Liver (tissue), 9 donors: Measurements from ENCODE around the gene HCFC1. TPM values are rescaled to one million over a fixed set of nuclear protein-coding genes. Genes with fewer than 3 reads are reported as not detected.

Experiments
- DNase-seq: peaks from one replicate; pipeline ENCODE4 v3.0.0-alpha.2; 2017; ENCODE audit warnings: low spot score
- H3K27ac ChIP-seq, 2 donors: one replicate each; pipeline ENCODE4 v1.7.0; 2013; ENCODE audit warnings: inconsistent platforms in 2 of 2, low read length in 2 of 2, control low read depth in 1 of 2, low read depth in 1 of 2, mild to moderate bottlenecking in 1 of 2
- H3K27me3 ChIP-seq, 4 donors: one replicate each; pipeline versions ENCODE4 v1.6.1 to v1.7.0; 2013; ENCODE audit warnings: low read length in 3 of 4, inconsistent platforms in 1 of 4, mild to moderate bottlenecking in 1 of 4, moderate library complexity in 1 of 4; ENCODE audit not compliant: control insufficient read depth in 4 of 4, insufficient read depth in 4 of 4
- H3K36me3 ChIP-seq, 4 donors: one replicate each; pipeline versions ENCODE4 v1.6.1 to v1.7.0; 2013; ENCODE audit warnings: low read length in 3 of 4, mild to moderate bottlenecking in 3 of 4, low read depth in 1 of 4, moderate library complexity in 1 of 4; ENCODE audit not compliant: control insufficient read depth in 4 of 4, insufficient read depth in 3 of 4
- H3K4me1 ChIP-seq, 4 donors: one replicate each; pipeline versions ENCODE4 v1.6.1 to v1.7.0; 2013; ENCODE audit warnings: low read length in 3 of 4, mild to moderate bottlenecking in 3 of 4, moderate library complexity in 1 of 4; ENCODE audit not compliant: control insufficient read depth in 4 of 4, insufficient read depth in 4 of 4
- H3K4me3 ChIP-seq, 3 donors: one replicate each; pipeline versions ENCODE4 v1.6.1 to v1.7.0; 2013; ENCODE audit warnings: low read length in 3 of 3, control low read depth in 1 of 3, low read depth in 1 of 3, mild to moderate bottlenecking in 1 of 3
- H3K9ac ChIP-seq, 2 donors: one replicate each; pipeline ENCODE4 v1.7.0; 2013; ENCODE audit warnings: low read length in 2 of 2, mild to moderate bottlenecking in 2 of 2, moderate library complexity in 2 of 2, control low read depth in 1 of 2, low read depth in 1 of 2
- H3K9me3 ChIP-seq, 4 donors: one replicate each; pipeline versions ENCODE4 v1.6.1 to v1.7.0; 2013; ENCODE audit warnings: low read length in 3 of 4; ENCODE audit not compliant: control insufficient read depth in 4 of 4
- ATF3 ChIP-seq: IDR thresholded peaks from 2 replicates; pipeline ENCODE4 v1.6.1; 2016; ENCODE audit warnings: antibody characterized with exemption
- EGR1 ChIP-seq, 2 donors: IDR thresholded peaks; 2 replicates each; pipeline ENCODE4 v1.6.1; 2016 to 2018; ENCODE audit warnings: antibody characterized with exemption in 2 of 2, low read depth in 2 of 2
- FOXA2 ChIP-seq: IDR thresholded peaks from 2 replicates; pipeline ENCODE4 v1.6.1; 2016; ENCODE audit warnings: antibody characterized with exemption
- GABPA ChIP-seq, 2 donors: IDR thresholded peaks in 1 of 2; conservative IDR thresholded peaks in 1 of 2; 2 replicates each; pipeline ENCODE4 v1.6.1; 2016; ENCODE audit warnings: antibody characterized with exemption in 2 of 2, mild to moderate bottlenecking in 1 of 2, moderate library complexity in 1 of 2
- HNF4A ChIP-seq, 2 donors: conservative IDR thresholded peaks; 2 replicates each; pipeline ENCODE4 v1.6.1; 2016; ENCODE audit warnings: antibody characterized with exemption in 2 of 2, mild to moderate bottlenecking in 2 of 2
- HNF4G ChIP-seq: IDR thresholded peaks from 2 replicates; pipeline ENCODE4 v1.6.1; 2016; ENCODE audit warnings: antibody characterized with exemption
- JUND ChIP-seq, 2 donors: IDR thresholded peaks; 2 replicates each; pipeline ENCODE4 v1.6.1; 2016; ENCODE audit warnings: antibody characterized with exemption in 2 of 2
- MAX ChIP-seq: IDR thresholded peaks from 2 replicates; pipeline ENCODE4 v1.6.1; 2016; ENCODE audit warnings: antibody characterized with exemption
- NR2F2 ChIP-seq: IDR thresholded peaks from 2 replicates; pipeline ENCODE4 v1.6.1; 2016; ENCODE audit warnings: antibody characterized with exemption
- RAD21 ChIP-seq, 2 donors: IDR thresholded peaks; 2 replicates each; pipeline ENCODE4 v1.6.1; 2016; ENCODE audit warnings: antibody characterized with exemption in 2 of 2, mild to moderate bottlenecking in 2 of 2
- REST ChIP-seq: IDR thresholded peaks from 2 replicates; pipeline ENCODE4 v1.6.1; 2016; ENCODE audit warnings: antibody characterized with exemption, mild to moderate bottlenecking
- RXRA ChIP-seq, 2 donors: IDR thresholded peaks; 2 replicates each; pipeline ENCODE4 v1.6.1; 2017 to 2018; ENCODE audit warnings: antibody characterized with exemption in 2 of 2, mild to moderate bottlenecking in 1 of 2
- SP1 ChIP-seq: IDR thresholded peaks from 2 replicates; pipeline ENCODE4 v1.6.1; 2018; ENCODE audit warnings: antibody characterized with exemption, mild to moderate bottlenecking
- TAF1 ChIP-seq: conservative IDR thresholded peaks from 2 replicates; pipeline ENCODE4 v1.6.1; 2016; ENCODE audit warnings: antibody characterized with exemption, mild to moderate bottlenecking
- YY1 ChIP-seq: IDR thresholded peaks from 2 replicates; pipeline ENCODE4 v1.6.1; 2016; ENCODE audit warnings: antibody characterized with exemption, mild to moderate bottlenecking
- ZBTB33 ChIP-seq: IDR thresholded peaks from 2 replicates; pipeline ENCODE4 v1.6.1; 2016; ENCODE audit warnings: antibody characterized with exemption
- WGBS: extraction: QIAGEN DNeasy Blood & Tissue Kit; methylation state at CpG from one replicate; pipeline ENCODE4 v1.1.7; 2013; 5-methylcytosine and 5-hydroxymethylcytosine counted together
- polyA plus RNA-seq, 2 donors: library from polyadenylated mRNA; stranded (reverse) in 1 of 2; unstranded in 1 of 2; fragments of 200-250 nt in 1 of 2; fragments of >200 nt in 1 of 2; fragmentation: Nextera tagmentation in 1 of 2; extraction: Ambion mirVana in 1 of 2; gene quantifications; one replicate each; pipeline versions ENCODE4 v1.2.1 to v1.2.3, GENCODE V29; 2013 to 2015
- total RNA-seq, 2 donors: library from RNA; depleted of rRNA; stranded (reverse); fragments of >200 nt; gene quantifications; one replicate each; pipeline ENCODE4 v1.2.3, GENCODE V29; 2014
- donor health status: healthy.
- donor health status: healthy.
- donor health status: healthy.
- donor health status: healthy.
- donor health status: healthy.

The HCFC1 gene
- total and polyA plus RNA-seq, 4 donors = 7.9 to 26.9 (median 13.9) TPM

- H3K36me3 ChIP-seq = peaks cover 0 to 11% (median 4%) of the 10 kb centered on the region in 4 donors
- 91% methylated on average over 26 of the region's 26 CpGs for WGBS
- H3K4me1 ChIP-seq = peaks cover 0 to 15% (median 7%) of the 10 kb centered on the region in 4 donors
Observed at GRCh38 chrX:154017766-154018517, 46.3 kb upstream of the HCFC1 start.

More at GRCh38 chrX:154017766-154018517, 46.3 kb upstream of the HCFC1 start:
- no peak overlapping the region for H3K9ac ChIP-seq
- H3K27me3 ChIP-seq = no peaks in the 10 kb centered on the region
- H3K27ac ChIP-seq = no peak overlapping the region
- H3K9me3 ChIP-seq = no peaks in the 10 kb centered on the region
- TF ChIP-seq HNF4G (no peak), EGR1 (IDR thresholded peaks at IDR 0.05; ENCODE audit: low read depth in 2 of 2) (no peak), JUND (IDR thresholded peaks at IDR 0.05) (no peak), MAX (no peak), YY1 (no peak), FOXA2 (no peak), ZBTB33 (no peak), GABPA (IDR thresholded peaks at IDR 0.05 in 1 of 2, conservative IDR thresholded peaks at IDR 0.05 in 1 of 2) (no peak), TAF1 (no peak), RXRA (IDR thresholded peaks at IDR 0.05) (no peak), ATF3 (no peak), RAD21 (IDR thresholded peaks at IDR 0.05) (no peak), REST (no peak), HNF4A (conservative IDR thresholded peaks at IDR 0.05) (no peak), NR2F2 (no peak), SP1 (no peak)
- no peak overlapping the region for H3K4me3 ChIP-seq
- DNase-seq = no peak
